SK-N-SH (cell line): ENCODE measurements around the gene ARID1B.

ENCODE experiments used
- ELF1 ChIP-seq: IDR thresholded peaks from 2 replicates; pipeline ENCODE4 v1.4.0; 2012
- GABPA ChIP-seq: IDR thresholded peaks from 2 replicates; pipeline ENCODE4 v1.4.0; 2012; ENCODE audit warnings: low read depth, mild to moderate bottlenecking
- GATA2 ChIP-seq: sonication (generic); formaldehyde crosslinking; IDR thresholded peaks from 2 replicates; pipeline ENCODE4 v1.5.0; 2020; ENCODE audit warnings: mild to moderate bottlenecking, missing genetic modification reagents
- MXI1 ChIP-seq: IDR thresholded peaks from 2 replicates; pipeline ENCODE4 v1.6.1; 2012; ENCODE audit warnings: mild to moderate bottlenecking, low read depth, low read length, improper control_type of control experiment
- NRF1 ChIP-seq: IDR thresholded peaks from 2 replicates; pipeline ENCODE4 v1.6.1; 2012; ENCODE audit warnings: low read depth, mild to moderate bottlenecking, low read length
- YY1 ChIP-seq: IDR thresholded peaks from 2 replicates; pipeline ENCODE4 v1.4.0; 2012; ENCODE audit warnings: low read depth, mild to moderate bottlenecking
- TF ChIP-seq, protein P1 (sequence below): fragments of 200-600 bp; sonication (generic); IDR thresholded peaks from 2 replicates; pipeline ENCODE4 v1.6.1; 2017; ENCODE audit warnings: antibody characterized with exemption, mild to moderate bottlenecking, moderate library complexity
- TF ChIP-seq, protein P2 (sequence below): IDR thresholded peaks from 2 replicates; pipeline ENCODE4 v1.6.1; 2012; ENCODE audit warnings: mild to moderate bottlenecking, low read depth, low read length, moderate library complexity

DNA sequence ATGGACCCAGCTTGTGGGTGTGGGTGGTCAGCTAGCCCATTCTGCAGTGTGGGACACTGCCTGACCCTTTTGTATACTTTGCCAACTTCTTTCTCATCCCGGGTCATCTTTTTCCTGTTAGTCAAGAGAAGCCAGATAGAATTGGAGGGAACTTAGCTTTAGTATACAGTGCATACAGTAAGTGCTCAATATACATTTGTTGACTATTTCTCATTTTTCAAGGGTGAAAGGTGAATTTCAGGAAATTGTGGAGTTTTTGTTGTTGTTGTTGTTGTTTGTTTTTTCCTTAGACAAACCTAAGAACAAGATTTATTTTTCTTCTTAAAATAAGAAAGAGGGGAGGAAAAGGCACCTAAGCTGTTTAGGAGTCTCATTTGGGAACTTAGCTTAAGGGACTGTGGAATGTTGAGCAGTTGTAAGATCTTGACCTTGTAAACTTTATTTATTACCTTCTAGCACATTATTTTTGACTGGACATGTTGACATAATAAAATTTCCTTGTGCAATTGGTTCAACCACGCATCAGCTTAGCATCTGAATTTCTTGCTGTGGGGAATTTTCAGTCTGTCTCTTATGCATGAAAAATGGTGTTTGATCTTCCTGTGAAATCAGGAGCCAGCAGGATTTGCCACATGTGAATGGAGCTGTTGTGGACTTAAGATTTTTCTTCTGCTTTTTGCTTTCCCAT lies 113.6 kb downstream of the ARID1B start:
- no peak for TF ChIP-seq NRF1
- TF ChIP-seq, protein P1, sequence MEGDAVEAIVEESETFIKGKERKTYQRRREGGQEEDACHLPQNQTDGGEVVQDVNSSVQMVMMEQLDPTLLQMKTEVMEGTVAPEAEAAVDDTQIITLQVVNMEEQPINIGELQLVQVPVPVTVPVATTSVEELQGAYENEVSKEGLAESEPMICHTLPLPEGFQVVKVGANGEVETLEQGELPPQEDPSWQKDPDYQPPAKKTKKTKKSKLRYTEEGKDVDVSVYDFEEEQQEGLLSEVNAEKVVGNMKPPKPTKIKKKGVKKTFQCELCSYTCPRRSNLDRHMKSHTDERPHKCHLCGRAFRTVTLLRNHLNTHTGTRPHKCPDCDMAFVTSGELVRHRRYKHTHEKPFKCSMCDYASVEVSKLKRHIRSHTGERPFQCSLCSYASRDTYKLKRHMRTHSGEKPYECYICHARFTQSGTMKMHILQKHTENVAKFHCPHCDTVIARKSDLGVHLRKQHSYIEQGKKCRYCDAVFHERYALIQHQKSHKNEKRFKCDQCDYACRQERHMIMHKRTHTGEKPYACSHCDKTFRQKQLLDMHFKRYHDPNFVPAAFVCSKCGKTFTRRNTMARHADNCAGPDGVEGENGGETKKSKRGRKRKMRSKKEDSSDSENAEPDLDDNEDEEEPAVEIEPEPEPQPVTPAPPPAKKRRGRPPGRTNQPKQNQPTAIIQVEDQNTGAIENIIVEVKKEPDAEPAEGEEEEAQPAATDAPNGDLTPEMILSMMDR: no peak
- TF ChIP-seq GABPA: no peak
- no peak for TF ChIP-seq ELF1
- no peak for TF ChIP-seq MXI1
- TF ChIP-seq, protein P2, sequence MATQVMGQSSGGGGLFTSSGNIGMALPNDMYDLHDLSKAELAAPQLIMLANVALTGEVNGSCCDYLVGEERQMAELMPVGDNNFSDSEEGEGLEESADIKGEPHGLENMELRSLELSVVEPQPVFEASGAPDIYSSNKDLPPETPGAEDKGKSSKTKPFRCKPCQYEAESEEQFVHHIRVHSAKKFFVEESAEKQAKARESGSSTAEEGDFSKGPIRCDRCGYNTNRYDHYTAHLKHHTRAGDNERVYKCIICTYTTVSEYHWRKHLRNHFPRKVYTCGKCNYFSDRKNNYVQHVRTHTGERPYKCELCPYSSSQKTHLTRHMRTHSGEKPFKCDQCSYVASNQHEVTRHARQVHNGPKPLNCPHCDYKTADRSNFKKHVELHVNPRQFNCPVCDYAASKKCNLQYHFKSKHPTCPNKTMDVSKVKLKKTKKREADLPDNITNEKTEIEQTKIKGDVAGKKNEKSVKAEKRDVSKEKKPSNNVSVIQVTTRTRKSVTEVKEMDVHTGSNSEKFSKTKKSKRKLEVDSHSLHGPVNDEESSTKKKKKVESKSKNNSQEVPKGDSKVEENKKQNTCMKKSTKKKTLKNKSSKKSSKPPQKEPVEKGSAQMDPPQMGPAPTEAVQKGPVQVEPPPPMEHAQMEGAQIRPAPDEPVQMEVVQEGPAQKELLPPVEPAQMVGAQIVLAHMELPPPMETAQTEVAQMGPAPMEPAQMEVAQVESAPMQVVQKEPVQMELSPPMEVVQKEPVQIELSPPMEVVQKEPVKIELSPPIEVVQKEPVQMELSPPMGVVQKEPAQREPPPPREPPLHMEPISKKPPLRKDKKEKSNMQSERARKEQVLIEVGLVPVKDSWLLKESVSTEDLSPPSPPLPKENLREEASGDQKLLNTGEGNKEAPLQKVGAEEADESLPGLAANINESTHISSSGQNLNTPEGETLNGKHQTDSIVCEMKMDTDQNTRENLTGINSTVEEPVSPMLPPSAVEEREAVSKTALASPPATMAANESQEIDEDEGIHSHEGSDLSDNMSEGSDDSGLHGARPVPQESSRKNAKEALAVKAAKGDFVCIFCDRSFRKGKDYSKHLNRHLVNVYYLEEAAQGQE: no peak
- no peak for TF ChIP-seq GATA2
- no peak for TF ChIP-seq YY1
